ENCODE data around the gene SPSB1.

SPSB1 gene

GRCh38 chr1:9418851-9419250 lies 126.2 kb downstream of the SPSB1 start:
- peaks cover 10% of the 10 kb centered on the region for H3K4me1 Mint-ChIP-seq

More at GRCh38 chr1:9418851-9419250, 126.2 kb downstream of the SPSB1 start:
- Mint-ChIP-seq H3K9me3 (no peaks in the 10 kb centered on the region), H3K27me3 (peaks cover 15% of the 10 kb centered on the region), H3K4me3 (no peak overlapping the region), H3K27ac (ENCODE audit: low read depth) (no peak overlapping the region), H3K36me3 (ENCODE audit: insufficient read depth) (no peaks in the 10 kb centered on the region)
- ATAC-seq (replicated peaks; ENCODE audit: extremely low read depth, poor library complexity, severe bottlenecking) (no peak), DNase-seq (ENCODE audit: low spot score in 2 of 2) (no peak)

Data from central memory CD8-positive, alpha-beta T cell (primary cell).